ENCODE results near the gene PTPN7.
"Not testable (repeated sequence)": the region's sequence is repeated elsewhere in the genome, so short reads cannot be mapped to it uniquely, and the experiment has no call there.

PTPN7 gene

GRCh38 chr1:202194328-202194648 lies 33.9 kb upstream of the PTPN7 start:
- H3K27ac ChIP-seq: no peak overlapping the region
- TF ChIP-seq ZFX (IDR thresholded peaks at IDR 0.05) (no peak), CTCF (conservative IDR thresholded peaks at IDR 0.05) (no peak)

- H3K27ac ChIP-seq: no peak within 1 kb of the TSS
Observed at GRCh38 chr1:202193614-202194327, 33.4 kb upstream of the PTPN7 start, which contains the start of gene LGR6. Gene LGR6 (plus strand): TSS chr1:202193799. CDS start chr1:202193990, 191 bp downstream.

GRCh38 chr1:202192770-202193613 lies 32.6 kb upstream of the PTPN7 start:
- peak; percentile 90 for TF ChIP-seq CTCF (conservative IDR thresholded peaks at IDR 0.05)
- no peak for TF ChIP-seq ZFX (IDR thresholded peaks at IDR 0.05)
- no peak overlapping the region for H3K27ac ChIP-seq

More at GRCh38 chr1:202193614-202194327, 33.4 kb upstream of the PTPN7 start, which contains the start of gene LGR6:
- TF ChIP-seq ZFX (IDR thresholded peaks at IDR 0.05): no peak
- TF ChIP-seq CTCF (conservative IDR thresholded peaks at IDR 0.05): no peak

GRCh38 chr1:202191391-202191790 lies 31.0 kb upstream of the PTPN7 start:
- not testable (repeated sequence) for H3K27ac ChIP-seq

GRCh38 chr1:202189918-202190715 lies 29.7 kb upstream of the PTPN7 start:
- no peak overlapping the region for H3K27ac ChIP-seq
- TF ChIP-seq ZFX (IDR thresholded peaks at IDR 0.05) (no peak), CTCF (conservative IDR thresholded peaks at IDR 0.05) (no peak)

GRCh38 chr1:202189001-202189790 lies 28.8 kb upstream of the PTPN7 start:
- H3K27ac ChIP-seq: no peak overlapping the region
- TF ChIP-seq CTCF (conservative IDR thresholded peaks at IDR 0.05): peak; percentile 90
- no peak for TF ChIP-seq ZFX (IDR thresholded peaks at IDR 0.05)

Data from C4-2B (cell line).